HepG2 (cell line): ENCODE measurements around the gene HMG20B. TPM values are rescaled to one million over a fixed set of nuclear protein-coding genes. Genes with fewer than 3 reads are reported as not detected.

Experiments used
- ATAC-seq: fragments of 200-7000 bp; cut with Tn5 transposase; 3 replicates; pipeline ENCODE4 v1.9.1; 2020; ENCODE audit warnings: mild to moderate bottlenecking, moderate library complexity
- BruUV-seq: library from RNA; stranded (reverse); fragments of 400-500 nt; replicated peaks from 2 replicates; lab custom pipeline; 2021; lab: Mats Ljungman, UMichigan
- CTCF ChIA-PET: fragments of 300-600 bp; formaldehyde crosslinking; extraction: SDS; loops from one replicate; lab custom pipeline; 2021; ENCODE audit warnings: low total read pairs, inconsistent platforms, low intra/inter-chr PET ratio; lab: Yijun Ruan, JAX
- POLR2A ChIA-PET: fragments of 350-600 bp; sonication (Branson Sonifier 250); formaldehyde crosslinking; loops from one replicate; lab custom pipeline; 2020; ENCODE audit warnings: antibody characterized with exemption, inconsistent platforms; lab: Yijun Ruan, JAX
- DNase-seq: peaks from one replicate; pipeline ENCODE4 v3.0.0-alpha.2; 2015; ENCODE audit warnings: low spot score
- FAIRE-seq: peaks from 3 replicates; lab custom pipeline; 2011; peaks lifted over from hg19 to GRCh38; lab: Jason Lieb, UNC
- H2AFZ ChIP-seq: one replicate; pipeline ENCODE4 v1.6.1; 2011; ENCODE audit warnings: low read length, inconsistent platforms
- H3K27ac ChIP-seq: fragments of 300-600 bp; 3 replicates; pipeline ENCODE4 v1.8.0; 2011; ENCODE audit warnings: mixed run types, mild to moderate bottlenecking, mixed read lengths, low read length, inconsistent platforms; ENCODE audit not compliant: insufficient read depth; ENCODE audit errors: extremely low read length
- H3K27me3 ChIP-seq, 2 experiments: fragments of 200-600 bp in 1 of 2; 2 replicates in 1 of 2; 3 replicates in 1 of 2; pipeline versions ENCODE4 v1.6.0 to v1.8.0; 2011; ENCODE audit warnings: low read length in 2 of 2, mild to moderate bottlenecking in 2 of 2, moderate library complexity in 2 of 2, inconsistent platforms in 1 of 2; ENCODE audit not compliant: insufficient read depth in 2 of 2, control insufficient read depth in 1 of 2
- H3K36me3 ChIP-seq, 2 experiments: fragments of 200-600 bp in 1 of 2; replicated peaks in 1 of 2; 2 replicates in 1 of 2; 3 replicates in 1 of 2; pipeline versions ENCODE4 v1.5.1 to v1.8.0; 2011; ENCODE audit warnings: low read length in 2 of 2, inconsistent platforms in 1 of 2; ENCODE audit not compliant: insufficient read depth in 2 of 2, control insufficient read depth in 1 of 2
- H3K4me1 ChIP-seq: 2 replicates; pipeline ENCODE4 v1.5.1; 2012; ENCODE audit warnings: low read length, inconsistent platforms; ENCODE audit not compliant: insufficient read depth
- H3K4me2 ChIP-seq: 2 replicates; pipeline ENCODE4 v1.6.0; 2011; ENCODE audit warnings: low read depth, low read length, inconsistent platforms
- H3K4me3 ChIP-seq, 3 experiments: fragments of 200-600 bp in 1 of 3; sonication (generic), shearing (Covaris generic) in 1 of 3; replicated peaks in 1 of 3; 2 replicates each; pipeline ENCODE4 v1.5.1; 2011 to 2016; ENCODE audit warnings: low read length in 3 of 3, inconsistent platforms in 2 of 3, low read depth in 2 of 3, mild to moderate bottlenecking in 2 of 3, control low read depth in 1 of 3, mixed read lengths in 1 of 3; ENCODE audit not compliant: insufficient read depth in 1 of 3
- H3K79me2 ChIP-seq: one replicate; pipeline ENCODE4 v1.6.1; 2011; ENCODE audit warnings: low read length, inconsistent platforms; ENCODE audit not compliant: insufficient read depth
- H3K9ac ChIP-seq: 2 replicates; pipeline ENCODE4 v1.6.0; 2011; ENCODE audit warnings: mild to moderate bottlenecking, low read depth, low read length, inconsistent platforms; ENCODE audit not compliant: insufficient read depth
- H3K9me3 ChIP-seq: 2 replicates; pipeline ENCODE4 v1.5.1; 2012; ENCODE audit warnings: mild to moderate bottlenecking, low read length
- H4K20me1 ChIP-seq: 2 replicates; pipeline ENCODE4 v1.6.0; 2011; ENCODE audit warnings: inconsistent platforms, mild to moderate bottlenecking, low read length, moderate library complexity; ENCODE audit not compliant: insufficient read depth
- ARID2 ChIP-seq: sonication (generic); formaldehyde crosslinking; IDR thresholded peaks from 2 replicates; pipeline ENCODE4 v1.8.1; 2022; ENCODE audit warnings: mild to moderate bottlenecking, missing genetic modification reagents, borderline replicate concordance
- BRCA1 ChIP-seq: sonication (generic); formaldehyde crosslinking; IDR thresholded peaks from 2 replicates; pipeline ENCODE4 v1.4.0; 2020; ENCODE audit warnings: missing genetic modification reagents
- ZFP91 ChIP-seq: sonication (generic); formaldehyde crosslinking; IDR thresholded peaks from 2 replicates; pipeline ENCODE4 v1.9.0; 2022; ENCODE audit warnings: missing genetic modification reagents, mild to moderate bottlenecking, borderline replicate concordance
- WGBS: methylation state at CpG from one replicate; pipeline ENCODE4 v1.1.6; 2017; ENCODE audit warnings: low lambda C conversion rate; 5-methylcytosine and 5-hydroxymethylcytosine counted together
- in situ Hi-C: cut with HindIII; loops from 2 replicates; pipeline ENCODE4 v1.10.0; 2017; ENCODE audit warnings: low pct_unique_long_range_greater_than_20kb; ENCODE audit not compliant: extremely low pct_ligation_motif_present
- intact Hi-C: fragments of 100-400 bp; cut with micrococcal nuclease; formaldehyde crosslinking; loops from one replicate; pipeline ENCODE4 v1.10.0; 2022; ENCODE audit not compliant: unreplicated experiment
- polyA plus RNA-seq, 8 experiments: library from polyadenylated mRNA; depleted of rRNA in 3 of 8; stranded (reverse) in 7 of 8; unstranded in 1 of 8; fragments of >200 nt; fragmentation: Illumina TruSeq in 4 of 8; extraction: Trizol in 4 of 8; gene quantifications; 2 replicates each; pipeline versions ENCODE4 v1.2.1 to v1.2.3, GENCODE V29; 2011 to 2016; ENCODE audit warnings: low read depth in 4 of 8, missing spikeins in 1 of 8, mixed read lengths in 1 of 8; ENCODE audit not compliant: insufficient read depth in 1 of 8
- total RNA-seq, 5 experiments: library from RNA; depleted of rRNA; stranded (reverse); fragments of >200 nt; fragmentation: Illumina TruSeq; extraction: Trizol; gene quantifications; 2 replicates each; pipeline ENCODE4 v1.2.3, GENCODE V29; 2016; ENCODE audit warnings: low read depth in 1 of 5

HMG20B gene
- total and polyA plus RNA-seq, 2 of the 13 experiments (the other 11 are each of a cell fraction or from before 2014, with no cell fraction given) = 23.9 to 29.2 TPM

GRCh38 chr19:3607303-3608078, 34.7 kb downstream of the HMG20B start:
- H3K4me1 ChIP-seq = peaks cover 48% of the 10 kb centered on the region
- 17% methylated on average over 13 of the region's 22 CpGs for WGBS
- CTCF ChIA-PET = no interaction called here
- no peak overlapping the region for H2AFZ ChIP-seq
- H3K79me2 ChIP-seq = no peaks in the 10 kb centered on the region
- H3K9ac ChIP-seq = peak overlapping the region; percentile 29; the same call in 1 of the 2 replicates
- DNase-seq = no peak
- H3K9me3 ChIP-seq = no peaks in the 10 kb centered on the region
- intact Hi-C loops = no loop called here
- no peak for ATAC-seq
- H4K20me1 ChIP-seq = no peaks in the 10 kb centered on the region
- peaks cover 0 to 29% of the 10 kb centered on the region in 2 experiments; a peak in 2 of 5 replicates for H3K27me3 ChIP-seq
- POLR2A ChIA-PET = interaction anchor here (0.9 kb wide), 1 partner anchor 20 kb away, joined by 3 read pairs; no protein-coding TSS in a partner anchor
- H3K4me2 ChIP-seq = peak overlapping the region; percentile 77
- no peak overlapping the region for H3K27ac ChIP-seq
- no peak for FAIRE-seq
- H3K36me3 ChIP-seq = peaks cover 3 to 13% of the 10 kb centered on the region in 2 experiments; a peak in 2 of 5 replicates
- no TSS peak for BruUV-seq
- H3K4me3 ChIP-seq = peak overlapping the region; percentile 37 to 59 (median 49); a peak in 5 of 6 replicates
- peak; percentile 26; the same call in 1 of the 2 replicates for TF ChIP-seq ZFP91 (CRISPR knock-in tag)
- TF ChIP-seq BRCA1 (CRISPR knock-in tag) = no peak
- no peak for TF ChIP-seq ARID2 (CRISPR knock-in tag)
- in situ Hi-C loops = no loop called here
